Measurements from ENCODE around the gene ARSG.
"Not testable (repeated sequence)": the region's sequence is repeated elsewhere in the genome, so short reads cannot be mapped to it uniquely, and the experiment has no call there.

GRCh38 chr17:68413597-68414560, 122.6 kb downstream of the ARSG start:
- not testable (repeated sequence) for TF ChIP-seq CTCF (IDR thresholded peaks at IDR 0.05); EZH2 (IDR thresholded peaks at IDR 0.05; ENCODE audit: borderline replicate concordance, insufficient read depth, low read depth, low read length, poor library complexity, severe bottlenecking)

All from B cell (primary cell).